ENCODE measurements around the gene FYN. TPM values are rescaled to one million over a fixed set of nuclear protein-coding genes. Genes with fewer than 3 reads are reported as not detected.
"Not testable (repeated sequence)": the region's sequence is repeated elsewhere in the genome, so short reads cannot be mapped to it uniquely, and the experiment has no call there.

The FYN gene
- 100 to 1,000 TPM in 1 of 3 donors, 10 to 100 TPM in 1, 1 to 10 TPM in 1; 9.5 to 103 (median 56.7) TPM for polyA plus RNA-seq

GRCh38 chr6:111873178-111874024 lies at the start of gene FYN:
FYN (minus strand) TSS chr6:111873452; CDS start chr6:111720051, 153,401 bp downstream.
- WGBS, 3 donors: 0 to 1% (median 0%) methylated on average over 45 to 75 of the region's 75 CpGs
- H3K27ac ChIP-seq (ENCODE audit: low read depth, low read length): peak within 1 kb of the TSS; percentile 65

DNA sequence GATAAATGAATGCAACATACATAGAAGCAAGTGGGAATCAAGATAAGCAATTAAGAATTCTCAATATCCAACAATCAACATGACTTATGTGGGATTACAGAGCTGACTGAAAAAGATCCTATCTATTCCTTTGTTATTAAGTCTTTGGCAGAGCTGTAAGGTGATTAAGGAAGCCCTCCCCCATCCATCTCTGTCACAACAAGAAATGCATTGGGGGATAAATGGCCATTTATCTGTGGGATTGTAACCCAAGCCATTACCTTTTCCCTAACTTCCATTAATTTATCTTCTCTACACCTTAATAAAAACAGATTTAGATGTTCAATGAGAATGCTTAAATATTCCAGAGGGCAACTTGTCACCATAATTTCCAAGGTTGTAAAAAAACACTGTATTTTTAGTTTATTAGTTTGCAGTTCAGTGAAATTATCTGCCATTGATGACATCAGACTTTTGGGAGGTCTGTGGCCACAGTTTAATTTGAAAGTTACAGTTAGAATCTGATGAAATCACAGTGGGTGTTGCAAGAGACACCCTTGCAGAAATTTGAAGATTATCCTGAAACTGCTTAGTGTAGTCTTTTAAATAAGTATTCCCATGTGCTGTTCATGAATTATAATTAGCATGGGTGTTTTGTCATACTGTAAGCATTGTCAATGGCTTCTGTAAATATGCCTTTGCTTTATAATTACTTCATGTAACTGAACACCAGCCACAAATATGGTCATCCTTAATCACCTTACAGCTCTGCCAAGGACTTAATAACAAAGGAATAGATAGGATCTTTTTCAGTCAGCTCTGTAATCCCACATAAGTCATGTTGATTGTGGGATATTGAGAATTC lies 49.4 kb upstream of the FYN start:
- H3K27ac ChIP-seq (ENCODE audit: low read depth, low read length): no peak overlapping the region

DNA sequence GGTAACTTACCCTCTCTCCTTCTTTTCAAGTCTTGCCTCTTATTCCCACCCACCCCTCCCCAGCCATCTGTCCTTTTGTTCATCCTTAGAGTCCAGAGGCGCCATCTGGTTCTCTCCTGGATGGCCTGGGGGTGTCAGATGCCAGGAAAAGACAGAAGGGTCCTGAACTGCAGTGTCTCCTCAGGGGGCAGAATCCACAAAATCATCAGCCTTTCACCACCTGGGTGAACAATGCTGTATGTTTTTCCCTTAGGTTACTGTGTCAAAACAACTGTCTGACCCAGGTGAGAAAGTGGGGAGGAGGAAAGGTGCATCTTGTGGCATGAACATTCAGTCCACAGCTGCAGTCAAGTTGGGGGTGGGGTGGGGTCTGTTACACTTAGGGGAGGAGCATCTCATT lies 47.9 kb upstream of the FYN start:
- no peak overlapping the region for H3K27ac ChIP-seq (ENCODE audit: low read depth, low read length)
- WGBS, 3 donors: 87 to 100% (median 93%) methylated on average over 1 of the region's 1 CpG

DNA sequence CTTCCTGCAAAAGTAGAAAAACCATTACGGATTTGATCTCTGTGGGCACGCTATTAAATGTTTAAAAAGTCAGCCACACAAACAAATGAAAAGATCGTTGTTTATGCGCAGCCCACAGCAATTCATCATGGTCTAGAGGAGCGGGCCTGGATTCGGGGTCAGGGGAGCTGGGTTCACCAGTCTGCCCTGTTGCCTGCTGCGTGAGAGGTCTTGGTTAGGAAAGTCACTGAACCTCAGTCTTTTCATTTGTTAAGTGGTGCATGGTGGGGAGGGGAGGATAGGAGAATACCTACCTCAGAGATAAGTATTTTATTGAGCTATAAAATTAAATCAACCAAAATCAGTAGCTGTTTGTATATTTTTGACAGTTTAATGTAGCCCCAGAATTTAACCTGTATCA lies 47.3 kb upstream of the FYN start:
- 82 to 95% (median 92%) methylated on average over 7 of the region's 7 CpGs for WGBS, 3 donors
- no peak overlapping the region for H3K27ac ChIP-seq (ENCODE audit: low read depth, low read length)

GRCh38 chr6:111918825-111919224 lies 45.6 kb upstream of the FYN start:
- no peak overlapping the region for H3K27ac ChIP-seq (ENCODE audit: low read depth, low read length)
- 52 to 69% (median 54%) methylated on average over 5 of the region's 5 CpGs for WGBS, 3 donors

GRCh38 chr6:111916747-111917146 lies 43.5 kb upstream of the FYN start:
- H3K27ac ChIP-seq (ENCODE audit: low read depth, low read length): no peak overlapping the region

GRCh38 chr6:111914617-111915016 lies 41.4 kb upstream of the FYN start:
- H3K27ac ChIP-seq (ENCODE audit: low read depth, low read length): no peak overlapping the region
- WGBS, 3 donors: 90 to 94% (median 92%) methylated on average over 1 of the region's 1 CpG

DNA sequence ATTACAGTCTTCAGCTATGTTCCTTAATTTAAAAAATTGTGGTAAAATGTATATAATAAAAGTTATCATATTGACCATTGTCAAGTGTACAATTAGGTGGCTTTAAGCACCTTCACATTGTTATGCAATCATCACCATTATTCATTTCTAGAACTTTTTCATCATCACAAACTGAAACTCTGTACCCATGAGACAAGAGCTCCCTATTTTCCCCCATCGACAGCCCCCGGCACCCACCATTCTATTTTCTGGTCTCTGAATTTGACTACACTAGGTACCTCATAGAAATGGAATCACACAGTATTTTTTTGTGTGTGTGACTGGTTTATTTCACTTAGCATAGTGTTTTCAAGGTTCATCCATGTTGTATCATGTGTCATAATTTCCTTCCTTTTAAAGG lies 39.7 kb upstream of the FYN start:
- WGBS, 3 donors: 92 to 98% (median 96%) methylated on average over 2 of the region's 2 CpGs

DNA sequence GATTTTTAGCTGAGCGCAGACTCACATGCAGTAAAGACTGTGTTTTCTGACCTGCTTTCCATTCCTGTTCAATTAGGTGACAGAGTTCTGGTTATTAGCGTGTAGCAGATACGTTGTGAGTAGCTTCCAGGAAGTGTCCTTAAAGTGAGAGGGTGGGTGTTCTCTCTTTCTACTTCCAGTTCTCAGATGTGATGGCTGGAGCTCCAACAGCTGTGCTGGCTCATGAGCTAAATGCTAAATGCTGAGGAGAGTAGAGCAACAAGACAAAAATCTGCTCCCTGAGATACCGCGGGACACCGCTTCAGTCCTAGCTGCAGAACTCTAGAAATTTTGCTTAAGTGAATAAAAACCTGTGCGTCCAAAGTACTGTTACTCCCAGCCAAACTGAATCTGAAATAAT lies 38.2 kb upstream of the FYN start:
- H3K27ac ChIP-seq (ENCODE audit: low read depth, low read length): no peak overlapping the region
- 65 to 83% (median 70%) methylated on average over 7 of the region's 7 CpGs for WGBS, 3 donors

More for the DNA sequence above, 39.7 kb upstream of the FYN start:
- H3K27ac ChIP-seq (ENCODE audit: low read depth, low read length): no peak overlapping the region

DNA sequence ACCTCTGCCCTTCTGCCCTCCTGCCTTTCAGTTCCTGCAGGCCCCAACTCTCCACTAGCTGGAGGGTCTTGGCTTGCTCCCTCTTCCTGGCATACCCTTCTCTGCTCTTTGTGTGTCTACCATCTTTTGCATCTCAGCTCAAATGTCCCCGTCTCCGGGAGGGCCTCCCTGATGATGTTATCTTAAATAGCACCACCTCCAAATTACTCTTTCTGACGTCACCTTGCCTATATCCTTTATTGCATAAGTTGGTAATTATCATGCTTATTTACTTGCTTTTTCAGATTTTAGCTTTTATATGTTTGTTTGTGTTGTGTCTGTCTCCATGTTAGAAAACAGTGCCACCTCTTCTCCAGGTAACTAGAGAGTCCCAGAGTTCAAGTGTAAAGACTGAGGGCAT lies 36.0 kb upstream of the FYN start:
- WGBS, 3 donors: 87 to 89% (median 88%) methylated on average over 3 of the region's 3 CpGs
- no peak overlapping the region for H3K27ac ChIP-seq (ENCODE audit: low read depth, low read length)

DNA sequence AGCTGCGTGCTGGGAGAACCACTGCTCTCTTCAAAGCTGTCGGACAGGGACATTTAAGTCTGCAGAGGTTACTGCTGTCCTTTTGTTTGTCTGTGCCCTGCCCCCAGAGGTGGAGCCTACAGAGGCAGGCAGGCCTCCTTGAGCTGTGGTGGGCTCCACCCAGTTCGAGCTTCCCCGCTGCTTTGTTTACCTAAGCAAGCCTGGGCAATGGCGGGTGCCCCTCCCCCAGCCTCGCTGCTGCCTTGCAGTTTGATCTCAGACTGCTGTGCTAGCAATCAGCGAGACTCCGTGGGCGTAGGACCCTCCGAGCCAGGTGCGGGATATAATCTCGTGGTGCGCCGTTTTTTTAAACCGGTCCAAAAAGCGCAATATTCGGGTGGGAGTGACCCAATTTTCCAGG lies 35.1 kb upstream of the FYN start:
- not testable (repeated sequence) for H3K27ac ChIP-seq (ENCODE audit: low read depth, low read length)
- 81 to 96% (median 94%) methylated on average over 7 to 15 of the region's 17 CpGs for WGBS, 3 donors

- 92 to 93% (median 93%) methylated on average over 5 of the region's 5 CpGs for whole genome bisulfite sequencing, 3 donors
- H3K27ac ChIP-seq (ENCODE audit: low read depth, low read length): no peak overlapping the region
These were observed 27.5 kb upstream of the FYN start for GRCh38 chr6:111900735-111901134.

DNA sequence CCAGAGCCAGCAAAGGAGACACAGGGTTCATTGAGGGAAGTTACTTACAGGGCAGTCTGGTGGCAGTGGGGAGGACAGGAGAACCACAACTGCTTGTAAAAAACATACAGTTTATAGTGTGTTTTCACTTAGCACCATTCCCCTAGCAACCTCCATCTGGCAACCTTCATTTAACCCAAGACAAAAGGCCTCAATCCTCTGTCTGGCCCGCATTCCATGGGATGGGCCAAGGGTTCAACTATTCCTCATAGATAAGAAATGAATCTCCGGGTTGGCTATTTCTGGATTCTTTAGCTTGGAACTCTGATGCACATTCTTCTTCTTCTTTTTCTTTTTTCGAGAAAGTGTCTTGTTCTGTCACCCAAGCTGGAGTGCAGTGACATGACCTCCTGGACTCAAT lies 26.3 kb upstream of the FYN start:
- WGBS, 3 donors: 83 to 92% (median 86%) methylated on average over 3 of the region's 3 CpGs
- H3K27ac ChIP-seq (ENCODE audit: low read depth, low read length): no peak overlapping the region

DNA sequence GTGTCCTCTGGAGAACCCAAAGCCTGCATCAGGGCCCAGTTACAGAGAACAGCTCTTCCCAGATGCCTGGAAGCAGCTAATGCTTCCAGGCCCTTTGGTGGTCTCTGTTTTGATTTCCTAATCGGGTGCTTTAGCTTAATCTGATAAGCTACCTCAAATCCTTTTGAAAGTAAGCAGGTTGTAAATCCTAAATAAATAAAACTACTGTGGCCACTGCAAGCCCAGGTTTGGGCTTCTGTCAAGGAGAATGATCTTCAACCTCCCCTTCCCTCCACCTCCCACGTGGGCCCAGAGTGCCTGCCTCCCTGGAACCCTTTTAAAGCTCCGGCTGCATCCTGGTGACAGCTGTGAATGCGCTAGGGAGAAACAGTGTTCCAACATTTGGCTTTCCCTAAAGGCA lies 25.2 kb upstream of the FYN start:
- 78 to 86% (median 80%) methylated on average over 4 of the region's 4 CpGs for WGBS, 3 donors
- H3K27ac ChIP-seq (ENCODE audit: low read depth, low read length): no peak overlapping the region

DNA sequence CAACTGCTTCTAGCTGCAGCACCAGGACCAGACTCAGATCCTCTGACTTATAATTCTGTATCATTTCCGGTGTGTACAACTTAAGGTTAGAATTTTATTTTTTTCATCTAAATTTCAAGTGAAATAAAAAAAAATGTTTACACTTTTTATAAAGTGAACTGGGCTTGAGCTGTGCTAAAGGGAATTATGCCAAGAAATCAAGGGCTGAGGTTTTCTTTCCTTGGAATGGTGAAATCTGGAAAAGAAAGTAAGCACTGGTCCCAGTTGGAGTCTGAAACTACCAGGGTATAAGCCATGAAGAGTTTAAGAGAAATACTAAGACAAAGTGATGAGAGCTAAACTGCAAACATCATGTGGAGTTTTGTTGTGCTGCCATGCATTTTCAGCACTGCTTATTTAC lies 21.7 kb upstream of the FYN start:
- 79 to 93% (median 83%) methylated on average over 1 of the region's 1 CpG for WGBS, 3 donors
- H3K27ac ChIP-seq (ENCODE audit: low read depth, low read length): no peak overlapping the region

DNA sequence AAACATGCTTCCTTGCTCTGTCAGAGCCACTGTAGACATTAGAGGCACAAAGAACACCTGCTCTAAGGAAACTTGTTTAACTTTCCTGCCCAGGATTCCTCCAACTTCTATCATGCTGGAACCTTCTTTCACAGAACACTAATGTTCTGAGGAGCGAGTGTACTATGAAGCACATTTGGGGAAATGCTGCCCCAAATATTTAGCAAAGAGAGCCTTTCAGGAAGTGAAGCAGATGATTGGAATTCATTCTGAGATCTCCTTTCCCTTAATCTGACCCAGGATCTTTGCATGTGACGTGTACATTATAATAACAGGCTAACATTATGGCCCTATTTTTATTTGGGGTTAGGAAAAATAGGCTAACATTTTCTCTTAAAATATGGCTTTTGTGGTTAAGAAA lies 21.0 kb upstream of the FYN start:
- H3K27ac ChIP-seq (ENCODE audit: low read depth, low read length): no peak overlapping the region
- WGBS, 3 donors: 89 to 97% (median 96%) methylated on average over 2 of the region's 2 CpGs

DNA sequence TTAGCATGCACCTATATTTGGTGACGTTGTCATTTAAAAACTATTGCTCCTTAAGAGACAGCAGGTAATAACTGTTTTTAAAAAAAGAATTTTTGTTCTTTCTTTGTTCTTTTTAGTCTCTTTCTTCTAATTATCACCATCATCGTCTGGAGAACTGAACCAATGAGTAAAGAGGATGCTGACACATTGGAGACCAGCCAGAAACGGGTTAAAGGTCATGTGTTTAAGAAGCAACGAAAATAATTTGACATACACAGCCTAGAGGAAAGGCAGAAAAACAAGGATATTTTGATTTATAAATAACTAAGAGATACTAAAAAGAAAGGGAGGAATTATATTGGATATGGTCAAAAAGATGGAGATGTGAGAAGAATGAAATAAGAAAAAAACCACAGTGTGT lies 19.2 kb upstream of the FYN start:
- no peak overlapping the region for H3K27ac ChIP-seq (ENCODE audit: low read depth, low read length)
- 69 to 78% (median 72%) methylated on average over 4 of the region's 4 CpGs for WGBS, 3 donors

DNA sequence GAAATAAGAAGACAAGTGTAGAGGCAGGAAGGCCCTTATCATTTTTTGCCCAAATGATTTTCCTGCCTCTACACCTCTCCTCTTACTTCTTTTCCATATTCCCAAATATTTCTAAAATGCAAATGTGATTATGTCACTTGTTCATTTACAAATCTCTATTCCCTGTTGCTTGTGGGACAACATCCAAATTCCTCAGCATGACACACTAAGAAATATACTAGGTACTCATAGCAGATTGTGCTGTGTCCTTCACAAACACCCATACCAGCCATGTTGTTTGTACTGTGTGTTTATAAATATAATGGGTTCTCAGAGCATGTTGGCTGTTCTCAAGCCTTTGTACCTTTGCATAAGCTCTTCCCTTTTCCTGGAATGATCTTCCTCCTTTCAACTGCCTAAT lies 17.7 kb upstream of the FYN start:
- no peak overlapping the region for H3K27ac ChIP-seq (ENCODE audit: low read depth, low read length)

DNA sequence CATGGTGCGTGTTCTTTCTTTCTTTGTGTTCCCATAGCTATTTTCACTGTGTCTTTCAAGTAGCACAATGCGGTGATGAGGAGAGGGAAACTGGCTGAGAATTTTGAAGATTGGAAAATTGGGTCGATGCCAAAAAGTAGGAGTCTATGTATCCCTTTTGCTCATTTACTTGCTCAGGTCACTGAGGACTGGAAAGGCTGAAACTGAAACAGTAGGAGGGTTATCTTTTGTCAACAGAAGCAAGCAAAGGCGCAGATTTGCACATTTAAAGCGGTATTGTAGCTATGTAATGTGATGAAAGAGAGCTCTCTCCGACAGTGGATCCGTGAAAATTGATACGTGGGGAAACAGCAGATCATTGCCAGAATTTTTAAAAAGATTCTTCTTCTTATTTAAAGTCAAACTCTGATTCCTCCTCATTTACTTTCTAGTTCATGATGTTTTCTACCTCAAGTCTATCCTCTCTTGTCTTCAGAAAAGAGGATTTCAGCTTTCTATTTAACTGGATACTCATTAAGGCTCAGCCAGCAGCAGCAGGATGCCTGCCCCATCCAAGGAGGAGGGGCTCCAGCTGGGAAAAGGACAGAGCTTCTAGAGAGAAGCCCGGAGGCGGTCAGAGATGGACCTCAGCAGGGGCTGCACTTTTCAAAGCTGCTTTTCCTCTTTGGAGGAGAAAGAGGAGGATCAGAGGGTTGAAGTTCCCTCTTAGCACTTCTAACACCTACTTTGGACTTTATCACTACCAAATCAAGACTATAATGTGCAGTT lies 15.9 kb upstream of the FYN start:
- 23 to 40% (median 29%) methylated on average over 10 of the region's 10 CpGs for WGBS, 3 donors
- H3K27ac ChIP-seq (ENCODE audit: low read depth, low read length): no peak overlapping the region

All from adipose tissue (tissue), 3 donors.